Left cardiac atrium (tissue), 4 donors: Measurements from ENCODE around the gene MYRIP. TPM values are rescaled to one million over a fixed set of nuclear protein-coding genes. Genes with fewer than 3 reads are reported as not detected.
"Not testable (repeated sequence)": the region's sequence is repeated elsewhere in the genome, so short reads cannot be mapped to it uniquely, and the experiment has no call there.

Experiments
- ATAC-seq, 2 donors: fragments of 200-7000 bp; cut with Tn5 transposase; one replicate each; pipeline ENCODE4 v1.9.1; 2020; ENCODE audit warnings: mild to moderate bottlenecking in 2 of 2, moderate library complexity in 2 of 2
- DNase-seq: peaks from one replicate; pipeline ENCODE4 v3.0.0-alpha.2; 2020
- intact Hi-C, 2 donors: fragments of 100-400 bp; cut with DNase I; formaldehyde crosslinking; loops; one replicate each; pipeline versions ENCODE4 v1.14.1 to v1.15.1; 2022 to 2023
- long read RNA-seq: library from polyadenylated mRNA; unstranded; transcript quantifications from one replicate; pipeline ENCODE4 v2.0.0, GENCODE V29; 2021
- total RNA-seq, 2 donors: library from RNA; stranded (reverse); fragmentation: NEBNext Ultra II Directional; extraction: Animal tissue kit (Norgen Biotek cat#: 25700); gene quantifications; one replicate each; pipeline ENCODE4 v1.2.1, GENCODE V29; 2021
- donor health status: DM: no; HTN: yes; CAD: no.
- donor health status: DM: no; HTN: yes; CAD: no; lungs with severe emphysema.
- donor health status: DM: yes; HTN: yes; CAD: no.
- donor health status: Dilated cardiomyopathy.

Gene MYRIP
- total RNA-seq = 1 to 10 TPM; 2.3 to 6.8 TPM
- long read RNA-seq, full-length matches to known transcripts = 2 of 5 reads
- long read RNA-seq, partial matches to known transcripts = 1 of 5 reads
- long read RNA-seq, other reads (novel, unspliced or antisense) = 2 of 5 reads

- ATAC-seq (peak; percentile 94 to 95), DNase-seq (peak; percentile 74)
- intact Hi-C loops = loop anchor here in 1 of 2 donors (10.0 kb wide), 1 partner anchor 375 kb away; no protein-coding TSS in a partner anchor
Observed at GRCh38 chr3:39809181-39809994, at the start of gene MYRIP. Gene MYRIP (plus strand): TSS chr3:39809609. CDS start chr3:39900817, 91,208 bp downstream.

- ATAC-seq (no peak), DNase-seq (no peak)
- intact Hi-C loops = no loop called here
Observed at GRCh38 chr3:39760325-39760724, 49.1 kb upstream of the MYRIP start.

GRCh38 chr3:39762537-39763070 is 46.8 kb upstream of the MYRIP start:
- no peak for DNase-seq
- intact Hi-C loops = no loop called here
- ATAC-seq = no peak

- no peak for DNase-seq
- intact Hi-C loops = no loop called here
- ATAC-seq = no peak
Observed at GRCh38 chr3:39763390-39763789, 46.0 kb upstream of the MYRIP start.

- ATAC-seq (no peak), DNase-seq (no peak)
- intact Hi-C loops = no loop called here
Observed at GRCh38 chr3:39765575-39765974, 43.8 kb upstream of the MYRIP start.

- intact Hi-C loops = no loop called here
- no peak for DNase-seq
Observed at GRCh38 chr3:39766433-39766832, 43.0 kb upstream of the MYRIP start.

GRCh38 chr3:39766909-39767308 is 42.5 kb upstream of the MYRIP start:
- intact Hi-C loops, ATAC-seq, DNase-seq: not testable (repeated sequence)

More at GRCh38 chr3:39766433-39766832, 43.0 kb upstream of the MYRIP start:
- ATAC-seq = no peak

GRCh38 chr3:39778168-39778567 is 31.2 kb upstream of the MYRIP start:
- DNase-seq, ATAC-seq, intact Hi-C loops: not testable (repeated sequence)

- ATAC-seq (no peak), DNase-seq (no peak)
- intact Hi-C loops = no loop called here
Observed at GRCh38 chr3:39779511-39780230, 29.7 kb upstream of the MYRIP start.

- DNase-seq = no peak
- no peak for ATAC-seq
- intact Hi-C loops = no loop called here
Observed at GRCh38 chr3:39780352-39780751, 29.1 kb upstream of the MYRIP start.

GRCh38 chr3:39781025-39781424 is 28.4 kb upstream of the MYRIP start:
- intact Hi-C loops = no loop called here
- DNase-seq (no peak), ATAC-seq (no peak)

- ATAC-seq = no peak
- intact Hi-C loops = no loop called here
- DNase-seq = no peak
Observed at GRCh38 chr3:39781632-39782031, 27.8 kb upstream of the MYRIP start.

- no peak for DNase-seq
- ATAC-seq = no peak
- intact Hi-C loops = no loop called here
Observed at GRCh38 chr3:39783680-39784079, 25.7 kb upstream of the MYRIP start.

GRCh38 chr3:39784922-39785321 is 24.5 kb upstream of the MYRIP start:
- intact Hi-C loops = no loop called here
- ATAC-seq (no peak), DNase-seq (no peak)

GRCh38 chr3:39788128-39788883 is 21.1 kb upstream of the MYRIP start:
- ATAC-seq = no peak

GRCh38 chr3:39791603-39792002 is 17.8 kb upstream of the MYRIP start:
- ATAC-seq (no peak), DNase-seq (no peak)
- intact Hi-C loops = no loop called here

More at GRCh38 chr3:39788128-39788883, 21.1 kb upstream of the MYRIP start:
- intact Hi-C loops = no loop called here
- no peak for DNase-seq

- no peak for DNase-seq
- ATAC-seq = no peak
- intact Hi-C loops = no loop called here
Observed at GRCh38 chr3:39794880-39795279, 14.5 kb upstream of the MYRIP start.

- ATAC-seq = no peak
- no peak for DNase-seq
- intact Hi-C loops = loop anchor here in 1 of 2 donors (10.0 kb wide), 1 partner anchor 384 kb away; no protein-coding TSS in a partner anchor
Observed at GRCh38 chr3:39801216-39801615, 8.2 kb upstream of the MYRIP start.

- intact Hi-C loops = loop anchor here in 1 of 2 donors (10.0 kb wide), 1 partner anchor 382 kb away; no protein-coding TSS in a partner anchor
- DNase-seq, ATAC-seq: not testable (repeated sequence)
Observed at GRCh38 chr3:39802486-39802885, 6.9 kb upstream of the MYRIP start.
